WTC11 (cell line): ENCODE data around the gene DNM1. TPM values are rescaled to one million over a fixed set of nuclear protein-coding genes. Genes with fewer than 3 reads are reported as not detected.

Experiments
- ATAC-seq: fragments of 200-7000 bp; cut with Tn5 transposase; 2 replicates; pipeline ENCODE4 v1.10.0; 2021; ENCODE audit warnings: mild to moderate bottlenecking, moderate library complexity
- CTCF ChIA-PET: fragments of 300-600 bp; sonication (Branson Sonifier 250); formaldehyde crosslinking; loops from one replicate; lab custom pipeline; 2021; ENCODE audit warnings: antibody characterized with exemption; lab: Charles Lee
- POLR2A ChIA-PET: fragments of 350-600 bp; sonication (Branson Sonifier 250); formaldehyde crosslinking; loops from one replicate; lab custom pipeline; 2021; ENCODE audit warnings: antibody characterized with exemption; lab: Charles Lee
- DNase-seq: peaks from one replicate; pipeline ENCODE4 v3.0.0; 2021; ENCODE audit warnings: low spot score
- H3K27ac Mint-ChIP-seq: 2 replicates; pipeline ENCODE4 v1.8.0; 2021; ENCODE audit warnings: mixed read lengths
- H3K27me3 Mint-ChIP-seq: 2 replicates; pipeline ENCODE4 v1.8.0; 2021; ENCODE audit warnings: low read depth, mild to moderate bottlenecking, moderate library complexity, mixed read lengths
- H3K36me3 Mint-ChIP-seq: 2 replicates; pipeline ENCODE4 v1.8.0; 2021; ENCODE audit warnings: mixed read lengths
- H3K4me1 Mint-ChIP-seq: 2 replicates; pipeline ENCODE4 v1.8.0; 2022; ENCODE audit warnings: mixed read lengths
- H3K4me3 Mint-ChIP-seq: 2 replicates; pipeline ENCODE4 v1.8.0; 2021; ENCODE audit warnings: mild to moderate bottlenecking, moderate library complexity, mixed read lengths
- H3K9me3 Mint-ChIP-seq: 2 replicates; pipeline ENCODE4 v1.8.0; 2021; ENCODE audit warnings: mixed read lengths
- CDX4 ChIP-seq: fragments of 250-450 bp; sonication (Bioruptor Pico); IDR thresholded peaks from 2 replicates; pipeline ENCODE4 v1.9.0; 2021; ENCODE audit warnings: moderate library complexity, mild to moderate bottlenecking, inconsistent platforms, borderline replicate concordance
- CTCF ChIP-seq: fragments of 200-600 bp; IDR thresholded peaks from 2 replicates; pipeline ENCODE4 v1.8.0; 2022; ENCODE audit warnings: antibody characterized with exemption
- ERG ChIP-seq: fragments of 250-450 bp; sonication (Bioruptor Pico); IDR thresholded peaks from 2 replicates; pipeline ENCODE4 v1.8.0; 2021; ENCODE audit warnings: mild to moderate bottlenecking
- FOXJ3 ChIP-seq: sonication (generic); formaldehyde crosslinking; IDR thresholded peaks from 2 replicates; pipeline ENCODE4 v1.9.0; 2021; ENCODE audit warnings: missing genetic modification reagents, mild to moderate bottlenecking, borderline replicate concordance
- FOXK1 ChIP-seq: sonication (generic); formaldehyde crosslinking; IDR thresholded peaks from 2 replicates; pipeline ENCODE4 v1.8.0; 2022; ENCODE audit warnings: mild to moderate bottlenecking, moderate library complexity, missing genetic modification reagents
- FOXP1 ChIP-seq: sonication (generic); formaldehyde crosslinking; IDR thresholded peaks from 2 replicates; pipeline ENCODE4 v1.8.0; 2022; ENCODE audit warnings: missing genetic modification reagents, mild to moderate bottlenecking, moderate library complexity, borderline replicate concordance
- TP53 ChIP-seq: sonication (generic); formaldehyde crosslinking; IDR thresholded peaks from 2 replicates; pipeline ENCODE4 v1.8.1; 2023; ENCODE audit warnings: mild to moderate bottlenecking, missing genetic modification reagents
- ZBTB21 ChIP-seq: sonication (generic); formaldehyde crosslinking; IDR thresholded peaks from 2 replicates; pipeline ENCODE4 v1.8.1; 2023; ENCODE audit warnings: mild to moderate bottlenecking, missing genetic modification reagents, borderline replicate concordance
- ZNF138 ChIP-seq: sonication (generic); formaldehyde crosslinking; conservative IDR thresholded peaks from 2 replicates; pipeline ENCODE4 v1.8.1; 2022; ENCODE audit warnings: mild to moderate bottlenecking, moderate library complexity, missing genetic modification reagents
- ZNF396 ChIP-seq: fragments of 250-450 bp; sonication (Bioruptor Pico); IDR thresholded peaks from 2 replicates; pipeline ENCODE4 v1.8.0; 2021; ENCODE audit warnings: mild to moderate bottlenecking, moderate library complexity, borderline replicate concordance
- ZNF416 ChIP-seq: fragments of 250-450 bp; sonication (Bioruptor Pico); IDR thresholded peaks from 2 replicates; pipeline ENCODE4 v1.9.0; 2021; ENCODE audit warnings: mild to moderate bottlenecking, inconsistent platforms
- total RNA-seq: library from RNA; stranded (reverse); gene quantifications from 3 replicates; pipeline ENCODE4 v1.2.3, GENCODE V29; 2021
- TF ChIP-seq, protein P1 (sequence below): sonication (generic); formaldehyde crosslinking; IDR thresholded peaks from 2 replicates; pipeline ENCODE4 v1.8.0; 2023; ENCODE audit warnings: missing genetic modification reagents, mild to moderate bottlenecking, borderline replicate concordance
- TF ChIP-seq, protein P2 (sequence below): sonication (generic); formaldehyde crosslinking; IDR thresholded peaks from 2 replicates; pipeline ENCODE4 v1.8.1; 2023; ENCODE audit warnings: mild to moderate bottlenecking, moderate library complexity, missing genetic modification reagents
- TF ChIP-seq, protein P3 (sequence below): sonication (generic); formaldehyde crosslinking; conservative IDR thresholded peaks from 2 replicates; pipeline ENCODE4 v1.8.1; 2023; ENCODE audit warnings: mild to moderate bottlenecking, low read depth, missing genetic modification reagents, moderate library complexity
- TF ChIP-seq, protein P4 (sequence below): fragments of 250-450 bp; sonication (Bioruptor Pico); conservative IDR thresholded peaks from 2 replicates; pipeline ENCODE4 v1.9.0; 2021; ENCODE audit warnings: mild to moderate bottlenecking
- TF ChIP-seq, protein P5 (sequence below): fragments of 250-450 bp; sonication (Bioruptor Pico); IDR thresholded peaks from 2 replicates; pipeline ENCODE4 v1.9.0; 2021; ENCODE audit warnings: mild to moderate bottlenecking

The DNM1 gene
- total RNA-seq, 1 experiment from 2014 or later = 79.0 TPM

DNA sequence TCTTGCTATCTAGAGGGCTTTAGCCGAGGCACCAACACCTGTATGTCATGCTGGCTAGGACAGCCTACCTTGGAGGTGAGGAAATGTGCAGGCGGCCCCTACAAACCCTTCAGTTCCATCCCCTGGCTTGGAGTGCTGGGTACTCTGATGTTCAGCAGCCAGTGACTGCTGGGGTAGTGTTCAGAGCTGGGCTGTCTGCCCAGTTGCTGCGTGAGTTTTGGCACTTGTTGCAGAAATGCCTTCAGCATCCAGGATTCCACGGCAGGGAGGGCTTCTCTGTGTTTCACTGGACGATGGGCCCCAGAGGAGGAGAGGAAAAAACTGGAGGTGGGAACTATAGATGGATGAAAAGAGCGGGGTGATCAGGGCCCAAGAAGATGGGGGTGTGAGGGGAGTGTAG is 83.3 kb downstream of the DNM1 start:
- CTCF ChIA-PET = no interaction called here
- no peak overlapping the region for H3K4me3 Mint-ChIP-seq

More for the DNA sequence above, 83.3 kb downstream of the DNM1 start:
- Mint-ChIP-seq H3K4me1 (no peaks in the 10 kb centered on the region), H3K27ac (no peak overlapping the region), H3K27me3 (no peaks in the 10 kb centered on the region)
- ATAC-seq = no peak
- DNase-seq = no peak
- TF ChIP-seq FOXK1 (CRISPR knock-in tag) = no peak
- TF ChIP-seq, protein P1, sequence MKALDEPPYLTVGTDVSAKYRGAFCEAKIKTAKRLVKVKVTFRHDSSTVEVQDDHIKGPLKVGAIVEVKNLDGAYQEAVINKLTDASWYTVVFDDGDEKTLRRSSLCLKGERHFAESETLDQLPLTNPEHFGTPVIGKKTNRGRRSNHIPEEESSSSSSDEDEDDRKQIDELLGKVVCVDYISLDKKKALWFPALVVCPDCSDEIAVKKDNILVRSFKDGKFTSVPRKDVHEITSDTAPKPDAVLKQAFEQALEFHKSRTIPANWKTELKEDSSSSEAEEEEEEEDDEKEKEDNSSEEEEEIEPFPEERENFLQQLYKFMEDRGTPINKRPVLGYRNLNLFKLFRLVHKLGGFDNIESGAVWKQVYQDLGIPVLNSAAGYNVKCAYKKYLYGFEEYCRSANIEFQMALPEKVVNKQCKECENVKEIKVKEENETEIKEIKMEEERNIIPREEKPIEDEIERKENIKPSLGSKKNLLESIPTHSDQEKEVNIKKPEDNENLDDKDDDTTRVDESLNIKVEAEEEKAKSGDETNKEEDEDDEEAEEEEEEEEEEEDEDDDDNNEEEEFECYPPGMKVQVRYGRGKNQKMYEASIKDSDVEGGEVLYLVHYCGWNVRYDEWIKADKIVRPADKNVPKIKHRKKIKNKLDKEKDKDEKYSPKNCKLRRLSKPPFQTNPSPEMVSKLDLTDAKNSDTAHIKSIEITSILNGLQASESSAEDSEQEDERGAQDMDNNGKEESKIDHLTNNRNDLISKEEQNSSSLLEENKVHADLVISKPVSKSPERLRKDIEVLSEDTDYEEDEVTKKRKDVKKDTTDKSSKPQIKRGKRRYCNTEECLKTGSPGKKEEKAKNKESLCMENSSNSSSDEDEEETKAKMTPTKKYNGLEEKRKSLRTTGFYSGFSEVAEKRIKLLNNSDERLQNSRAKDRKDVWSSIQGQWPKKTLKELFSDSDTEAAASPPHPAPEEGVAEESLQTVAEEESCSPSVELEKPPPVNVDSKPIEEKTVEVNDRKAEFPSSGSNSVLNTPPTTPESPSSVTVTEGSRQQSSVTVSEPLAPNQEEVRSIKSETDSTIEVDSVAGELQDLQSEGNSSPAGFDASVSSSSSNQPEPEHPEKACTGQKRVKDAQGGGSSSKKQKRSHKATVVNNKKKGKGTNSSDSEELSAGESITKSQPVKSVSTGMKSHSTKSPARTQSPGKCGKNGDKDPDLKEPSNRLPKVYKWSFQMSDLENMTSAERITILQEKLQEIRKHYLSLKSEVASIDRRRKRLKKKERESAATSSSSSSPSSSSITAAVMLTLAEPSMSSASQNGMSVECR (CRISPR knock-in tag) = no peak
- TF ChIP-seq, protein P2, sequence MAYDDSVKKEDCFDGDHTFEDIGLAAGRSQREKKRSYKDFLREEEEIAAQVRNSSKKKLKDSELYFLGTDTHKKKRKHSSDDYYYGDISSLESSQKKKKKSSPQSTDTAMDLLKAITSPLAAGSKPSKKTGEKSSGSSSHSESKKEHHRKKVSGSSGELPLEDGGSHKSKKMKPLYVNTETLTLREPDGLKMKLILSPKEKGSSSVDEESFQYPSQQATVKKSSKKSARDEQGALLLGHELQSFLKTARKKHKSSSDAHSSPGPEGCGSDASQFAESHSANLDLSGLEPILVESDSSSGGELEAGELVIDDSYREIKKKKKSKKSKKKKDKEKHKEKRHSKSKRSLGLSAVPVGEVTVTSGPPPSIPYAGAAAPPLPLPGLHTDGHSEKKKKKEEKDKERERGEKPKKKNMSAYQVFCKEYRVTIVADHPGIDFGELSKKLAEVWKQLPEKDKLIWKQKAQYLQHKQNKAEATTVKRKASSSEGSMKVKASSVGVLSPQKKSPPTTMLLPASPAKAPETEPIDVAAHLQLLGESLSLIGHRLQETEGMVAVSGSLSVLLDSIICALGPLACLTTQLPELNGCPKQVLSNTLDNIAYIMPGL (CRISPR knock-in tag) = no peak
- TF ChIP-seq, protein P3, sequence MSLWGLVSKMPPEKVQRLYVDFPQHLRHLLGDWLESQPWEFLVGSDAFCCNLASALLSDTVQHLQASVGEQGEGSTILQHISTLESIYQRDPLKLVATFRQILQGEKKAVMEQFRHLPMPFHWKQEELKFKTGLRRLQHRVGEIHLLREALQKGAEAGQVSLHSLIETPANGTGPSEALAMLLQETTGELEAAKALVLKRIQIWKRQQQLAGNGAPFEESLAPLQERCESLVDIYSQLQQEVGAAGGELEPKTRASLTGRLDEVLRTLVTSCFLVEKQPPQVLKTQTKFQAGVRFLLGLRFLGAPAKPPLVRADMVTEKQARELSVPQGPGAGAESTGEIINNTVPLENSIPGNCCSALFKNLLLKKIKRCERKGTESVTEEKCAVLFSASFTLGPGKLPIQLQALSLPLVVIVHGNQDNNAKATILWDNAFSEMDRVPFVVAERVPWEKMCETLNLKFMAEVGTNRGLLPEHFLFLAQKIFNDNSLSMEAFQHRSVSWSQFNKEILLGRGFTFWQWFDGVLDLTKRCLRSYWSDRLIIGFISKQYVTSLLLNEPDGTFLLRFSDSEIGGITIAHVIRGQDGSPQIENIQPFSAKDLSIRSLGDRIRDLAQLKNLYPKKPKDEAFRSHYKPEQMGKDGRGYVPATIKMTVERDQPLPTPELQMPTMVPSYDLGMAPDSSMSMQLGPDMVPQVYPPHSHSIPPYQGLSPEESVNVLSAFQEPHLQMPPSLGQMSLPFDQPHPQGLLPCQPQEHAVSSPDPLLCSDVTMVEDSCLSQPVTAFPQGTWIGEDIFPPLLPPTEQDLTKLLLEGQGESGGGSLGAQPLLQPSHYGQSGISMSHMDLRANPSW (CRISPR knock-in tag) = no peak
- no peak for TF ChIP-seq ZNF396 (CRISPR knock-in tag)
- no peak for TF ChIP-seq ZBTB21
- TF ChIP-seq, protein P4, sequence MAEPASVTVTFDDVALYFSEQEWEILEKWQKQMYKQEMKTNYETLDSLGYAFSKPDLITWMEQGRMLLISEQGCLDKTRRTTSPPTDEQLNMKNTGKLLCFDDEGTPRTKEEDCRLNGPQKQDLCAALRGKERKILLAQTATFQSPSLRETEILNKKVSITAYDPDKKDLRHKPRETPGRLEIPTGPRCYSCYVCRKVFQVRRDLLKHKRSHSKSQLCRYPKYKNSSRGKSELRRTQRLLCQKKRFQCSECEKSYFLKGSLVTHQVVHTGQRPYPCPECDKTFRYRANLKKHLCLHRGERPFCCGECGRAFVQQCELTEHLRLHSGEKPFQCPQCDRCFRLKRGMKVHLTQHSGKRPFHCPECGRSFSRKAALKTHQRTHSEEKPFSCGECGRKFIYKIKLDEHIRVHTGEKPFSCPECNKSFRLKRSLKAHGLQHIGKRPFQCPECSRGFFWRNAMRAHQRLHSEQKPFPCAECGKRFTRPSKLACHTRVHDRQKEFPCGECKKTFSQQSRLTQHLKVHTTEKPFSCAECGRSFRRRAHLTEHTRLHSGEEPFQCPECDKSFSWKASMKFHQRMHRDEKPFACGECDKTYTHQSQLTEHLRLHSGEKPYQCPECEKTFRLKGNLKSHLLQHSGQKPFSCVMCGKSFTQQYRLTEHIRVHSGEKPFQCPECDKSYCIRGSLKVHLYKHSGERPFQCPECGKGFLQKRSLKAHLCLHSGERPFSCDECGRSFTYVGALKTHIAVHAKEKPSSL (CRISPR knock-in tag) = no peak
- TF ChIP-seq ERG = no peak
- TF ChIP-seq, protein P5, sequence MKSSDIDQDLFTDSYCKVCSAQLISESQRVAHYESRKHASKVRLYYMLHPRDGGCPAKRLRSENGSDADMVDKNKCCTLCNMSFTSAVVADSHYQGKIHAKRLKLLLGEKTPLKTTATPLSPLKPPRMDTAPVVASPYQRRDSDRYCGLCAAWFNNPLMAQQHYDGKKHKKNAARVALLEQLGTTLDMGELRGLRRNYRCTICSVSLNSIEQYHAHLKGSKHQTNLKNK (CRISPR knock-in tag) = no peak
- no peak for TF ChIP-seq FOXP1 (CRISPR knock-in tag)
- TF ChIP-seq ZNF416 (CRISPR knock-in tag) = no peak
- no peak for TF ChIP-seq TP53 (CRISPR knock-in tag)
- TF ChIP-seq FOXJ3 (CRISPR knock-in tag) = no peak
- no peak for TF ChIP-seq CTCF
- TF ChIP-seq ZNF138 (CRISPR knock-in tag) = no peak
- no peak for TF ChIP-seq CDX4 (CRISPR knock-in tag)
- TF ChIP-seq, all 79 proteins: peak for 0
- Mint-ChIP-seq H3K36me3 (peaks cover 11% of the 10 kb centered on the region), H3K9me3 (no peaks in the 10 kb centered on the region)
- POLR2A ChIA-PET = interaction anchor here (0.6 kb wide), 1 partner anchor 13 kb away, joined by 3 read pairs; no protein-coding TSS in a partner anchor
